ENCODE data around the gene RNFT1.

Gene RNFT1

DNA sequence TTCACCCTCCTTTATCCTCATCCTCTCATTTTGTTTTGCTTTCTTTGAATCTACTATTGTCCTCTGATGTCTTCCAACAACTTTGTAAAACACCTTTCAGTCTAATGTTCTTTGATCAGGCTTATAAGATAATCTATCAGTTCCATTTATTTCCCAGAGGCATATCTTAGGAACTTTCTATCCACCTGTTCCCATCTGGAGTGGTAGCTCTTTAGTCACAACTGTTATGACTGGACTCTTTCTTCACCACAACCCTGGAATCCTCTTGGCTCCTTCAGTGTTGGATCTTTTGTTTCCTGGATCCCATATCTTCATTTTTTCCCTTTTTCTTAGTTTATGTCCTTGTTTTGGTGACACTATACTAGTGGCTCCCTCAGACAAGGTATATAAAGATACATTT is 48.1 kb downstream of the RNFT1 start:
- H3K4me1 ChIP-seq (ENCODE audit: insufficient read depth, low read length) = no peaks in the 10 kb centered on the region
- no peak overlapping the region for H3K4me3 ChIP-seq (ENCODE audit: low read depth in 1 of 2, low read length in 2 of 2)
- no peak overlapping the region for H3K27ac ChIP-seq (ENCODE audit: low read depth, low read length)
- peaks cover 41% of the 10 kb centered on the region for H3K36me3 ChIP-seq (ENCODE audit: insufficient read depth, low read length)
- H3K9me3 ChIP-seq (ENCODE audit: low read length) = no peaks in the 10 kb centered on the region
- no peak overlapping the region for H3K9ac ChIP-seq (ENCODE audit: low read length)
- H3K27me3 ChIP-seq (ENCODE audit: control insufficient read depth in 1 of 2, insufficient read depth in 2 of 2, low read length in 2 of 2) = no peaks in the 10 kb centered on the region

DNA sequence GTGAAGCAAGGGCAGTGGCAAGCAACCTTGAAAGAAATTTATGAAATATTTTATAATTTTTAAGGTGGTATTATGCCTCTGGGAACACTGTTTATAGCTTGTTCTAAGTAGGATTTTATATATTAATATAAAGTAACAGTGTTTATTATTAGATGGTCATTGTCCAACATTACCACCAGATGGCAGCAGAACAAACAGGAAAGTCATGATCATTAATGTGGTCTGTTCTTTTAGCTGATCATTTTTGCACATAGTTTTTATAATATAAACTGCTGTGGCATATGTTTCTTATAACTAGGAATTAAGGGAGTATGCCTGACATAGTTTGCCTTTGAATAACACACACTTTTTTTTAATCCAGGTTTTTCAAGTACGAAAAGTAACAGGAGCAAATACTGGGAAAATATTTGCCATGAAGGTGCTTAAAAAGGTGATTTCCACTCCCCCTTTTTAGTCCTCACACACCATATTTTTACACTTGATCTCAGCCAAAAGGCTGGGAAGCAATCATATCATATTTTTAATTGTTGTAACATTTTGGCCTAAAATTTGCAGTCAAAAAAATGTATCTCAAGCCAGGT is 50.2 kb downstream of the RNFT1 start:
- Histone ChIP-seq H3K27ac (ENCODE audit: low read depth, low read length) (no peak overlapping the region), H3K4me1 (ENCODE audit: insufficient read depth, low read length) (no peaks in the 10 kb centered on the region), H3K27me3 (ENCODE audit: control insufficient read depth in 1 of 2, insufficient read depth in 2 of 2, low read length in 2 of 2) (no peaks in the 10 kb centered on the region), H3K4me3 (ENCODE audit: low read depth in 1 of 2, low read length in 2 of 2) (no peak overlapping the region), H3K9ac (ENCODE audit: low read length) (no peak overlapping the region), H3K36me3 (ENCODE audit: insufficient read depth, low read length) (peaks cover 29% of the 10 kb centered on the region), H3K9me3 (ENCODE audit: low read length) (no peaks in the 10 kb centered on the region)

GRCh38 chr17:59907467-59907866 is 57.1 kb downstream of the RNFT1 start:
- Histone ChIP-seq H3K9me3 (ENCODE audit: low read length) (no peaks in the 10 kb centered on the region), H3K9ac (ENCODE audit: low read length) (no peak overlapping the region), H3K27me3 (ENCODE audit: control insufficient read depth in 1 of 2, insufficient read depth in 2 of 2, low read length in 2 of 2) (no peaks in the 10 kb centered on the region), H3K27ac (ENCODE audit: low read depth, low read length) (no peak overlapping the region), H3K4me1 (ENCODE audit: insufficient read depth, low read length) (no peaks in the 10 kb centered on the region), H3K36me3 (ENCODE audit: insufficient read depth, low read length) (peaks cover 1% of the 10 kb centered on the region), H3K4me3 (ENCODE audit: low read depth in 1 of 2, low read length in 2 of 2) (no peak overlapping the region)

- H3K4me3 ChIP-seq (ENCODE audit: low read depth in 1 of 2, low read length in 2 of 2) = no peak overlapping the region
- H3K4me1 ChIP-seq (ENCODE audit: insufficient read depth, low read length) = no peaks in the 10 kb centered on the region
- H3K9me3 ChIP-seq (ENCODE audit: low read length) = no peaks in the 10 kb centered on the region
- H3K9ac ChIP-seq (ENCODE audit: low read length) = no peak overlapping the region
- no peak overlapping the region for H3K27ac ChIP-seq (ENCODE audit: low read depth, low read length)
- no peaks in the 10 kb centered on the region for H3K27me3 ChIP-seq (ENCODE audit: control insufficient read depth in 1 of 2, insufficient read depth in 2 of 2, low read length in 2 of 2)
- H3K36me3 ChIP-seq (ENCODE audit: insufficient read depth, low read length) = no peaks in the 10 kb centered on the region
These were observed 61.1 kb downstream of the RNFT1 start for GRCh38 chr17:59903455-59903854.

Measured in muscle layer of colon (tissue), 2 donors.